AG09309 (cell line): Measurements from ENCODE around the gene PTPRC.

Experiments used
- DNase-seq: peaks from one replicate; pipeline ENCODE4 v3.0.0-alpha.2; 2010; ENCODE audit warnings: low read depth
- H3K4me3 ChIP-seq: 2 replicates; pipeline ENCODE4 v1.5.1; 2011; ENCODE audit warnings: mild to moderate bottlenecking, low read depth, low read length, moderate library complexity; ENCODE audit not compliant: control insufficient read depth
- CTCF ChIP-seq: IDR thresholded peaks from 2 replicates; pipeline ENCODE4 v1.5.1; 2011; ENCODE audit warnings: mild to moderate bottlenecking, low read depth, low read length, inconsistent platforms; ENCODE audit not compliant: insufficient read depth, control insufficient read depth; ENCODE audit errors: missing control alignments

The PTPRC gene

GRCh38 chr1:198641966-198642668 is 3.3 kb downstream of the PTPRC start:
- TF ChIP-seq CTCF = no peak
- DNase-seq = no peak
- no peak overlapping the region for H3K4me3 ChIP-seq

GRCh38 chr1:198642983-198643382 is 4.1 kb downstream of the PTPRC start:
- H3K4me3 ChIP-seq = no peak overlapping the region
- TF ChIP-seq CTCF = no peak
- no peak for DNase-seq

- no peak overlapping the region for H3K4me3 ChIP-seq
- DNase-seq = no peak
- TF ChIP-seq CTCF = no peak
Observed at GRCh38 chr1:198643808-198644207, 5.0 kb downstream of the PTPRC start.

- no peak for TF ChIP-seq CTCF
- no peak for DNase-seq
- H3K4me3 ChIP-seq = no peak overlapping the region
Observed at GRCh38 chr1:198647055-198647454, 8.2 kb downstream of the PTPRC start.

- no peak for TF ChIP-seq CTCF
- H3K4me3 ChIP-seq = no peak overlapping the region
- no peak for DNase-seq
Observed at GRCh38 chr1:198648592-198648991, 9.8 kb downstream of the PTPRC start.

- DNase-seq = no peak
- H3K4me3 ChIP-seq = no peak overlapping the region
- TF ChIP-seq CTCF = no peak
Observed at GRCh38 chr1:198649232-198649967, 10.6 kb downstream of the PTPRC start.
